HCT116 (cell line): ENCODE results near the gene PLCB4. TPM values are rescaled to one million over a fixed set of nuclear protein-coding genes. Genes with fewer than 3 reads are reported as not detected.

ENCODE experiments used
- ATAC-seq: fragments of 200-7000 bp; cut with Tn5 transposase; 2 replicates; pipeline ENCODE4 v1.9.1; 2020; ENCODE audit warnings: mild to moderate bottlenecking, moderate library complexity
- BruUV-seq: library from RNA; stranded (reverse); fragments of 400-500 nt; replicated peaks from 2 replicates; lab custom pipeline; 2021; lab: Mats Ljungman, UMichigan
- CTCF ChIA-PET: fragments of 300-600 bp; sonication (Branson Sonifier 250); formaldehyde crosslinking; loops from one replicate; lab custom pipeline; 2021; ENCODE audit warnings: antibody characterized with exemption; lab: Charles Lee
- POLR2A ChIA-PET: fragments of 300-600, 350-600 bp; sonication (Branson Sonifier 250); formaldehyde crosslinking; loops from one replicate; lab custom pipeline; 2021; ENCODE audit warnings: antibody characterized with exemption; lab: Charles Lee
- RAD21 ChIA-PET, 2 experiments: fragments of 300-600 bp; sonication (Branson Sonifier 250); formaldehyde crosslinking; loops; one replicate each; lab custom pipeline; 2023; ENCODE audit warnings: low total read pairs in 2 of 2; ENCODE audit not compliant: uncharacterized antibody in 2 of 2, unreplicated experiment in 2 of 2, low non-redundant PET in 1 of 2; lab: Charles Lee
- DNase-seq: peaks from one replicate; pipeline ENCODE4 v3.0.0-alpha.2; 2010; ENCODE audit warnings: low read depth, low spot score
- H2AFZ ChIP-seq: fragments of 200-600 bp; shearing (Covaris generic), sonication (generic); 2 replicates; pipeline ENCODE4 v1.6.1; 2017; ENCODE audit warnings: low read depth, mixed run types, mixed read lengths, antibody characterized with exemption, low read length; ENCODE audit not compliant: poor library complexity, severe bottlenecking
- H3K27ac ChIP-seq: 2 replicates; pipeline ENCODE4 v1.5.1; 2012; ENCODE audit warnings: low read depth, low read length
- H3K27me3 ChIP-seq: fragments of 200-600 bp; sonication (generic); 2 replicates; pipeline ENCODE4 v1.6.1; 2016; ENCODE audit warnings: mixed run types, low read length, mixed read lengths; ENCODE audit not compliant: insufficient read depth
- H3K36me3 ChIP-seq, 2 experiments: fragments of 200-500 bp in 1 of 2; fragments of 200-600 bp in 1 of 2; sonication (Bioruptor generic) in 1 of 2; sonication (generic) in 1 of 2; 2 replicates each; pipeline versions ENCODE4 v1.5.1 to v1.6.1; 2014 to 2016; ENCODE audit warnings: low read length in 2 of 2, inconsistent platforms in 1 of 2, mixed read lengths in 1 of 2, mixed run types in 1 of 2; ENCODE audit not compliant: insufficient read depth in 2 of 2, control insufficient read depth in 1 of 2
- H3K4me1 ChIP-seq, 2 experiments: fragments of 200-600 bp in 1 of 2; sonication (generic) in 1 of 2; 2 replicates each; pipeline versions ENCODE4 v1.5.1 to v1.6.1; 2012 to 2017; ENCODE audit warnings: low read length in 2 of 2, inconsistent platforms in 1 of 2, mild to moderate bottlenecking in 1 of 2, mixed read lengths in 1 of 2, mixed run types in 1 of 2, moderate library complexity in 1 of 2; ENCODE audit not compliant: insufficient read depth in 2 of 2, control insufficient read depth in 1 of 2
- H3K4me2 ChIP-seq: fragments of 200-600 bp; sonication (generic); 2 replicates; pipeline ENCODE4 v1.6.1; 2017; ENCODE audit warnings: mixed run types, low read length, mixed read lengths
- H3K4me3 ChIP-seq, 2 experiments: fragments of 200-600 bp in 1 of 2; sonication (generic) in 1 of 2; replicated peaks in 1 of 2; 2 replicates each; pipeline ENCODE4 v1.5.1; 2011 to 2016; ENCODE audit warnings: low read length in 2 of 2, control low read depth in 1 of 2, low read depth in 1 of 2, mild to moderate bottlenecking in 1 of 2, mixed read lengths in 1 of 2, mixed run types in 1 of 2
- H3K79me2 ChIP-seq: fragments of 200-600 bp; sonication (generic); 2 replicates; pipeline ENCODE4 v1.6.1; 2017; ENCODE audit warnings: mild to moderate bottlenecking, mixed run types, low read length, moderate library complexity, mixed read lengths; ENCODE audit not compliant: insufficient read depth
- H3K9ac ChIP-seq: fragments of 200-600 bp; sonication (generic); 2 replicates; pipeline ENCODE4 v1.6.1; 2016; ENCODE audit warnings: low read length, mixed read lengths
- H3K9me2 ChIP-seq: fragments of 200-600 bp; sonication (generic), shearing (Covaris generic); 2 replicates; pipeline ENCODE4 v1.6.1; 2017; ENCODE audit warnings: mixed run types, mild to moderate bottlenecking, moderate library complexity; ENCODE audit not compliant: insufficient read depth
- H3K9me3 ChIP-seq, 2 experiments: fragments of 200-500 bp in 1 of 2; fragments of 200-600 bp in 1 of 2; sonication (Bioruptor generic) in 1 of 2; sonication (generic) in 1 of 2; 2 replicates each; pipeline ENCODE4 v1.6.1; 2014 to 2017; ENCODE audit warnings: low read length in 2 of 2, mixed read lengths in 2 of 2, inconsistent platforms in 1 of 2, low read depth in 1 of 2, mild to moderate bottlenecking in 1 of 2, mixed run types in 1 of 2, moderate library complexity in 1 of 2; ENCODE audit not compliant: control insufficient read depth in 1 of 2, insufficient read depth in 1 of 2
- H4K20me1 ChIP-seq: fragments of 200-600 bp; sonication (generic), shearing (Covaris generic); 2 replicates; pipeline ENCODE4 v1.6.1; 2017; ENCODE audit warnings: mixed run types, mild to moderate bottlenecking, moderate library complexity; ENCODE audit not compliant: insufficient read depth
- CBX3 ChIP-seq: IDR thresholded peaks from 2 replicates; pipeline ENCODE4 v1.6.1; 2012; ENCODE audit warnings: low read depth
- CEBPB ChIP-seq: IDR thresholded peaks from 2 replicates; pipeline ENCODE4 v1.6.1; 2012; ENCODE audit warnings: low read depth
- EZH2phosphoT487 ChIP-seq: fragments of 200-600 bp; IDR thresholded peaks from 2 replicates; pipeline ENCODE4 v1.6.1; 2018; ENCODE audit warnings: antibody characterized with exemption, borderline replicate concordance
- JUND ChIP-seq: IDR thresholded peaks from 2 replicates; pipeline ENCODE4 v1.6.1; 2012
- POLR2A ChIP-seq: IDR thresholded peaks from 2 replicates; pipeline ENCODE4 v1.7.0; 2011; ENCODE audit warnings: borderline replicate concordance; ENCODE audit not compliant: insufficient read depth, insufficient read length; ENCODE audit errors: extremely low read depth
- POLR2AphosphoS5 ChIP-seq: IDR thresholded peaks from 2 replicates; pipeline ENCODE4 v1.6.1; 2011; ENCODE audit warnings: mild to moderate bottlenecking, low read depth, low read length, moderate library complexity
- RAD21 ChIP-seq: IDR thresholded peaks from 2 replicates; pipeline ENCODE4 v1.6.1; 2012; ENCODE audit warnings: low read depth, mild to moderate bottlenecking
- SIN3A ChIP-seq: IDR thresholded peaks from 2 replicates; pipeline ENCODE4 v1.6.1; 2012; ENCODE audit warnings: low read depth
- SP1 ChIP-seq: IDR thresholded peaks from 2 replicates; pipeline ENCODE4 v1.6.1; 2012; ENCODE audit warnings: low read depth
- SRF ChIP-seq: IDR thresholded peaks from 2 replicates; pipeline ENCODE4 v1.6.1; 2012; ENCODE audit warnings: low read depth
- ZFX ChIP-seq: fragments of 450-650 bp; IDR thresholded peaks from 2 replicates; pipeline ENCODE4 v1.6.1; 2017
- intact Hi-C: fragments of 100-400 bp; cut with micrococcal nuclease; formaldehyde crosslinking; loops from 2 replicates; pipeline ENCODE4 v1.10.0; 2022
- total RNA-seq: library from RNA; stranded (reverse); gene quantifications from one replicate; pipeline ENCODE4 v1.2.1, GENCODE V29; 2021; ENCODE audit not compliant: unreplicated experiment
- TF ChIP-seq, protein P1 (sequence below): IDR thresholded peaks from 2 replicates; pipeline ENCODE4 v1.6.1; 2011; ENCODE audit warnings: mild to moderate bottlenecking, low read length, moderate library complexity; ENCODE audit not compliant: insufficient replicate concordance; ENCODE audit errors: extremely low read depth
- TF ChIP-seq, protein P2 (sequence below): IDR thresholded peaks from 2 replicates; pipeline ENCODE4 v1.6.1; 2012
- TF ChIP-seq, protein P3 (sequence below): IDR thresholded peaks from 2 replicates; pipeline ENCODE4 v1.6.1; 2012; ENCODE audit warnings: low read depth

Gene PLCB4
- total RNA-seq, 1 experiment from 2014 or later, result 2.5 TPM

DNA sequence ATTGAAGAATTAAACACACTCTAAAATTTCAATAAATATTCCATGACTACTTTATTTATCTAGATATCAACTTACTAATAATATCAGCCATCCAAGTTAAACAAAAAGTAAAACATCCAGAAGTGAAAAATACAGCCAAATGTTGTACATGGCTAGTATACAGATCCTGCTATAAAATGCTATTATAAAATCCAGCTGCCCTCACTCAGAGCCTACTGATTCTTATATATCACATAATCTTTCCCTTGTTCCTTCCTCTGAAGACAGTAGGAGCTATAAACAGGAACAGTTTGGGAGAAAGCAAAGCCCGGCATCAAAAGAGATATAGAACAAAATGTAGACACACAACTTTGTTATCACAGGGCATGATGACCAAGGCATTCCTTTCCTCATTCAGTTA, 212.9 kb downstream of the PLCB4 start:
- no peaks in the 10 kb centered on the region for H3K27me3 ChIP-seq
- DNase-seq (no peak), ATAC-seq (no peak)
- H3K9me2 ChIP-seq, result no peaks in the 10 kb centered on the region
- H3K9ac ChIP-seq, result no peak overlapping the region
- no peaks in the 10 kb centered on the region for H3K36me3 ChIP-seq
- intact Hi-C loops, result no loop called here
- peaks cover 0 to 6% of the 10 kb centered on the region in 2 experiments; a peak in 2 of 4 replicates for H3K4me1 ChIP-seq
- BruUV-seq, result no TSS peak
- H2AFZ ChIP-seq, result no peak overlapping the region
- H4K20me1 ChIP-seq, result no peaks in the 10 kb centered on the region
- no peak overlapping the region for H3K27ac ChIP-seq
- ChIA-PET POLR2A (no interaction called here), CTCF (no interaction called here), RAD21 (no interaction called here)
- H3K9me3 ChIP-seq, result no peaks in the 10 kb centered on the region
- H3K79me2 ChIP-seq, result no peaks in the 10 kb centered on the region
- H3K4me3 ChIP-seq, result no peak overlapping the region
- TF ChIP-seq SIN3A (no peak), ZFX (no peak), EZH2phosphoT487 (no peak), CBX3 (no peak), CEBPB (no peak), POLR2A (no peak), SP1 (no peak), SRF (no peak), JUND (no peak), POLR2AphosphoS5 (no peak), RAD21 (no peak)
- TF ChIP-seq, protein P1, sequence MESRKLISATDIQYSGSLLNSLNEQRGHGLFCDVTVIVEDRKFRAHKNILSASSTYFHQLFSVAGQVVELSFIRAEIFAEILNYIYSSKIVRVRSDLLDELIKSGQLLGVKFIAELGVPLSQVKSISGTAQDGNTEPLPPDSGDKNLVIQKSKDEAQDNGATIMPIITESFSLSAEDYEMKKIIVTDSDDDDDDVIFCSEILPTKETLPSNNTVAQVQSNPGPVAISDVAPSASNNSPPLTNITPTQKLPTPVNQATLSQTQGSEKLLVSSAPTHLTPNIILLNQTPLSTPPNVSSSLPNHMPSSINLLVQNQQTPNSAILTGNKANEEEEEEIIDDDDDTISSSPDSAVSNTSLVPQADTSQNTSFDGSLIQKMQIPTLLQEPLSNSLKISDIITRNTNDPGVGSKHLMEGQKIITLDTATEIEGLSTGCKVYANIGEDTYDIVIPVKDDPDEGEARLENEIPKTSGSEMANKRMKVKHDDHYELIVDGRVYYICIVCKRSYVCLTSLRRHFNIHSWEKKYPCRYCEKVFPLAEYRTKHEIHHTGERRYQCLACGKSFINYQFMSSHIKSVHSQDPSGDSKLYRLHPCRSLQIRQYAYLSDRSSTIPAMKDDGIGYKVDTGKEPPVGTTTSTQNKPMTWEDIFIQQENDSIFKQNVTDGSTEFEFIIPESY, result no peak
- TF ChIP-seq, protein P2, sequence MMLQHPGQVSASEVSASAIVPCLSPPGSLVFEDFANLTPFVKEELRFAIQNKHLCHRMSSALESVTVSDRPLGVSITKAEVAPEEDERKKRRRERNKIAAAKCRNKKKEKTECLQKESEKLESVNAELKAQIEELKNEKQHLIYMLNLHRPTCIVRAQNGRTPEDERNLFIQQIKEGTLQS, result no peak
- TF ChIP-seq, protein P3, sequence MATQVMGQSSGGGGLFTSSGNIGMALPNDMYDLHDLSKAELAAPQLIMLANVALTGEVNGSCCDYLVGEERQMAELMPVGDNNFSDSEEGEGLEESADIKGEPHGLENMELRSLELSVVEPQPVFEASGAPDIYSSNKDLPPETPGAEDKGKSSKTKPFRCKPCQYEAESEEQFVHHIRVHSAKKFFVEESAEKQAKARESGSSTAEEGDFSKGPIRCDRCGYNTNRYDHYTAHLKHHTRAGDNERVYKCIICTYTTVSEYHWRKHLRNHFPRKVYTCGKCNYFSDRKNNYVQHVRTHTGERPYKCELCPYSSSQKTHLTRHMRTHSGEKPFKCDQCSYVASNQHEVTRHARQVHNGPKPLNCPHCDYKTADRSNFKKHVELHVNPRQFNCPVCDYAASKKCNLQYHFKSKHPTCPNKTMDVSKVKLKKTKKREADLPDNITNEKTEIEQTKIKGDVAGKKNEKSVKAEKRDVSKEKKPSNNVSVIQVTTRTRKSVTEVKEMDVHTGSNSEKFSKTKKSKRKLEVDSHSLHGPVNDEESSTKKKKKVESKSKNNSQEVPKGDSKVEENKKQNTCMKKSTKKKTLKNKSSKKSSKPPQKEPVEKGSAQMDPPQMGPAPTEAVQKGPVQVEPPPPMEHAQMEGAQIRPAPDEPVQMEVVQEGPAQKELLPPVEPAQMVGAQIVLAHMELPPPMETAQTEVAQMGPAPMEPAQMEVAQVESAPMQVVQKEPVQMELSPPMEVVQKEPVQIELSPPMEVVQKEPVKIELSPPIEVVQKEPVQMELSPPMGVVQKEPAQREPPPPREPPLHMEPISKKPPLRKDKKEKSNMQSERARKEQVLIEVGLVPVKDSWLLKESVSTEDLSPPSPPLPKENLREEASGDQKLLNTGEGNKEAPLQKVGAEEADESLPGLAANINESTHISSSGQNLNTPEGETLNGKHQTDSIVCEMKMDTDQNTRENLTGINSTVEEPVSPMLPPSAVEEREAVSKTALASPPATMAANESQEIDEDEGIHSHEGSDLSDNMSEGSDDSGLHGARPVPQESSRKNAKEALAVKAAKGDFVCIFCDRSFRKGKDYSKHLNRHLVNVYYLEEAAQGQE, result no peak
- no peak overlapping the region for H3K4me2 ChIP-seq
